Suppressor macrophage (primary cell): Measurements from ENCODE around the gene CXXC1.
A peak's percentile ranks its signal among the peaks of the same experiment; 100 is the strongest.
"Not testable (repeated sequence)": the region's sequence is repeated elsewhere in the genome, so short reads cannot be mapped to it uniquely, and the experiment has no call there.

ENCODE experiments used
- DNase-seq, 4 experiments: peaks; one replicate each; pipeline ENCODE4 v3.0.0-alpha.2; 2020 to 2022
- total RNA-seq, 17 experiments: gene quantifications; one replicate each; lab custom pipeline; 2026; ENCODE audit warnings: mixed read lengths in 6 of 17, inconsistent platforms in 3 of 17; lab: John Stamatoyannopoulos, UW

The CXXC1 gene
- total RNA-seq, result 7.3 to 55.6 (median 18.2) reads per million in 17 experiments

- peak; percentile 99 for DNase-seq
Observed at GRCh38 chr18:50287441-50288347, at the start of gene CXXC1. Gene CXXC1, minus strand, starts transcription at chr18:50287692. Its CDS starts 103 bp downstream, at chr18:50287589.

DNA sequence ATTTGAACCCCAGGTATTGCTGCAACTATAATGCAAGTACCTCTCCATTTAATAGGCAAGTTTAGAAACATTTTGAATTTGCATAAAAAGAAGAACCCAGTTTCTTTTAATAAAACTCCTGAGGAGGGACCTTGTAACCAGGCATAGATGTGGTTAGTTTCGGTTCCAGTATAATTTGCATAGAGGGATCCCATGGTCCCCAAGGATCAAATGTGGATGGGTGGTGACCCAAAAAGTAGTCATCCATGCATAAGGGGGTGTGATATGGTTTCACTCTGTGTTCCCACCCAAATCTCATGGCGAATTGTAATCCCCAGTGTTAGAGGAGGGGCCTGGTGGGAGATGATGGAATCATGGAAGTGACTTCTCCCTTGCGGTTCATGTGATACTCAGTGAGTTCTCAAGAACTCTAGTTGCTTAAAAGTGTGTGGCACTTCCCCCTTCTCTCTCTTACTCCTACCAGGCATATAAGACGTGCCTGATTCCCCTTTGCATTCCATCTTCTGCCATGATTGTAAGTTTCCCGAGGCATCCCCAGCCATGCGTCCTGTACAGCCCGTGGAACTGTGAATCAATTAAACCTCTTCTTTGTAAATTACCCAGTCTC lies 47.2 kb upstream of the CXXC1 start:
- no peak for DNase-seq

DNA sequence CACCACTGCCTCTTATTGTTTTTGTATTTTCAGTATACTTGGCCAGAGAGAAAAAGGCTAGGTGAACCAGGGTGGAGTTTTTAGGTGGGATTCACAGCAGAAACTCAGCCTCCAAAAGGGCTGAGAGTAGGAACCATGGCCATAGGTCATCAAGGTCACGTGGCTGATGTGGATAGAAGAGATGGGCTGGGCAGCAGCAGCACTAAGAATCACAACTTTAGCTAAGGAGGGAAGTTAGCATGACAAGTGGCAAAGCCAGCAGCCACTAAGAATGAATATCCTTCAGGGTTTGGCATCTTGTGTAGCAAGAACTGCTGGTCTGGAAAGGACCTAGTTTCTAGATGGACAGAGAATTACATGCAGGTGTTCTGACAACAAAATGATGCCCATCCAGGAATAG lies 44.2 kb upstream of the CXXC1 start:
- no peak for DNase-seq

DNA sequence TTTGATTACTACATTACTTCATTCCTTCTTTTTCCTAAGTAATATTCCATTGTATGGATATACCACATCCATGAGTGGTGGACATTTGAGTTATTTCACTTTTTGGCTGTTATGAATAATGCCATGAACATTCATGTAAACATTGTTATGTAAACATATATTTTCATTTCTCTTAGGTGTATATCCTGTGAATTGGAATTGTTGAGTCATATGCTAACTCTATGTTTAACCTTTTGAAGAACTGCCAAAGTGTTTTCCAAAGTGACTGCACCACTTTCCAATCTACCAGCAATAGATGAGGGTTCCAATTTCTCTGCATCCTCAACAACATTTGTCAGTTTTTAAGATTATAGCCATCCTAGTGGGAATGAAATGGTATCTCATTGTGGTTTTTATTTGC lies 42.7 kb upstream of the CXXC1 start:
- no peak for DNase-seq

- no peak for DNase-seq
Observed at GRCh38 chr18:50327983-50328382, 40.5 kb upstream of the CXXC1 start.

DNA sequence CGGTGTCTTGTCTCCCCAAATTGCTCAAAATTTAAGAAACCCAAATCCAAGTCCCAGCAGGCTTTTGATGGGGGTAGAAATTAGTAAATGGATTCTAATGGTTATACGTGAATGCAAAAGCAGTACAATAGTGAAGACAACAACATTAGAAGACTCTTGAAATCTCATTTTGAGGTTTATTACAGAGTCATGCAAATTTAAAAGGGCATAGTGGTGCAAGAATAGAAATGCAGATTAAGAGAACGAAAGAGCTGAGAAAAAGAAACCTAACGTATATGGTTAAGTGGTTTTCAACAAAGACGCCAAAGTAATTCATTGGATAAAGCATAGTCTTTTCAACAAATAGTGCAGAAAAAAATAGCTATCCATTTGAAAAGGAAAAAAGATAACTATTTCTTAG lies 33.2 kb upstream of the CXXC1 start:
- DNase-seq, result no peak

GRCh38 chr18:50315100-50315871 lies 27.8 kb upstream of the CXXC1 start:
- DNase-seq, result no peak

GRCh38 chr18:50313873-50314460 lies 26.5 kb upstream of the CXXC1 start:
- no peak for DNase-seq

GRCh38 chr18:50313031-50313607 lies 25.6 kb upstream of the CXXC1 start:
- DNase-seq, result peak in 3 of 4 experiments; percentile 33 to 43 (median 41)

DNA sequence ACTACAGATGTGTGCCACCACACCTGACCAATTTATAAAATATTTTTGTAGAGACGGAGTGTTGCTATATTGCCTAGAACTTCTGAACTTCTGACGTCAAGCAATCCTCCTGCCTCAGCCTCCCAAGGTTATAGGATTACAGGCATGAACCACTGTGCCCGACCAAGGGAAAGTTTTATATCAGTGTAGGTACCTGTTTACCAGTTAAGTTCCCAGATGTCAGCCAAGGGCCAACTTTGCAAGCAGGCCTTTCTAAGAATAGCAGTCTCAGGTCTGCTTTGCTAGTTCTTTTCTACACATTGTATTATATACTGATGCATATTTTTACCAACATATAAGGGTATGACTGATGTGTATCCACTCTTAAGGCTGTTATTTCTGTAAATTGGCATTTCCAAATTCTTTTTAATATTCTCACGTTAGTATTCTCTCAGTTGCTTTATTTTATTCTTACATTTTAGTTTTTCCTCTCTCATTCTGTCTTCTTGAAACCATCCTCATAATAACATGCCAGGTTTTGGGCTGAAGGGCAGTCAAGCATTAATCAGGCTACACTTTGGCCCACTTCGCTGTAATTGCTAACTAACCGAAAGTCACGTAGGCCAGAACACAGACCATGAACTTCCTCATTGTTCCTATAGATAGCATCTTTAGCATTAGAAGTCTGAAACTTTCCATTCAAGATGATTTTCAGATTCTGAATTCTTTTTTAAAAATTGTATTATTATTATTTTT lies 25.0 kb upstream of the CXXC1 start:
- no peak for DNase-seq

DNA sequence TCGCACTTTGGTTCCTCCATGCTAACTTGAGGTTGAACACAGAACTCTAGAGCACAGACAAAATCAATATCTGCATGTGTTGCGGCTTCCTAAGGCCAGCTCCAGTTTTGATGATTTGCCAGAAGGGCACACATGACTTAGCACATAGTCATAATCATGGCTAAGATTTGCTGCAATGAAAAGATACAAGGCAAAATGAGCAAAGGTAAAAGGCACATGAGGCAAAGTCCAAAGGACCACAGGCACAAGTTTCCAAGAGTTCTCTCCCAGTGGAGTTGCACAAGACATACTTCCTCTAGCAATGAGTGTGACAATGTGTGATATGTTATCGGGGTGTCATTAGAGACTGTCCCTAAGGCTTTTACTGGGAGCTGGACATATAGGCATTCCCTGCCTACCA lies 24.2 kb upstream of the CXXC1 start:
- DNase-seq, result peak in 3 of 4 experiments; percentile 12 to 20 (median 19)

DNA sequence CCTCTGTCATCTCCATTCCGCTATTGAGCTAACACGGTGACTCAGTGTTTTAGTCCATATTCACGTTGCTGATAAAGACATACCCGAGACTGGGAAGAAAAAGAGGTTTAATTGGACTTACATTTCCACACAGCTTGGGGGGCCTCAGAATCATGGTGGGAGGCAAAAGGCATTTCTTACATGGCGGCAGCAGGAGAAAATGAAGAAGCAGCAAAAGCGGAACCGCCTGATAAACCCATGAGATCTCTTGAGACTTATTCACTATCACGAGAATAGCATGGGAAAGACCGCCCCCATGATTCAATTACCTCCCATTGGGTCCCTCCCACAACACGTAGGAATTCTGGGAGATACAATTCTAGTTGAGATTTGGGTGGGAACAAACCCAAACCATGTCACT lies 22.6 kb upstream of the CXXC1 start:
- DNase-seq, result no peak

GRCh38 chr18:50308851-50309250 lies 21.4 kb upstream of the CXXC1 start:
- DNase-seq, result not testable (repeated sequence)

- DNase-seq, result peak; percentile 95 to 99 (median 98)
Observed at GRCh38 chr18:50307738-50308470, 20.4 kb upstream of the CXXC1 start.

GRCh38 chr18:50307400-50307737 lies 19.9 kb upstream of the CXXC1 start:
- DNase-seq, result no peak

- DNase-seq, result no peak
Observed at GRCh38 chr18:50306944-50307343, 19.5 kb upstream of the CXXC1 start.

DNA sequence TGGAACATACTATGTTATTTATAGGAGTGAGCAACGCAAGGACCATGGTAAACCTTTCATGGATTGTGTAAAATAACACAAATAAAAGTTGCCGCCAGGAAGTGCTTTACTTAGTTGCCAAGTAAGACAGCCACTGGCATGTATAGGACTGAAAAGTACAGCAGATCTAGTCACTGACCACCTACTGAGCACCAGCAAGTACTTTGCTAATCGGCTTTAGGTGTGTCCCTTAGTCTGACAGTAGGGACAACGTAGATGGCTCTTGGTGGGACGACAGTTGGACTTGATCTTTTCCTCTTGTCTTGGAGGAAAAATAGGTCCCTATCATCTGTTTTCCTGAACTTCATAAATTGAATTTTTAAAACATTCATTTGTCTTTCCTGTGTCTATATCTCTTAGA lies 13.6 kb upstream of the CXXC1 start:
- DNase-seq, result no peak

DNA sequence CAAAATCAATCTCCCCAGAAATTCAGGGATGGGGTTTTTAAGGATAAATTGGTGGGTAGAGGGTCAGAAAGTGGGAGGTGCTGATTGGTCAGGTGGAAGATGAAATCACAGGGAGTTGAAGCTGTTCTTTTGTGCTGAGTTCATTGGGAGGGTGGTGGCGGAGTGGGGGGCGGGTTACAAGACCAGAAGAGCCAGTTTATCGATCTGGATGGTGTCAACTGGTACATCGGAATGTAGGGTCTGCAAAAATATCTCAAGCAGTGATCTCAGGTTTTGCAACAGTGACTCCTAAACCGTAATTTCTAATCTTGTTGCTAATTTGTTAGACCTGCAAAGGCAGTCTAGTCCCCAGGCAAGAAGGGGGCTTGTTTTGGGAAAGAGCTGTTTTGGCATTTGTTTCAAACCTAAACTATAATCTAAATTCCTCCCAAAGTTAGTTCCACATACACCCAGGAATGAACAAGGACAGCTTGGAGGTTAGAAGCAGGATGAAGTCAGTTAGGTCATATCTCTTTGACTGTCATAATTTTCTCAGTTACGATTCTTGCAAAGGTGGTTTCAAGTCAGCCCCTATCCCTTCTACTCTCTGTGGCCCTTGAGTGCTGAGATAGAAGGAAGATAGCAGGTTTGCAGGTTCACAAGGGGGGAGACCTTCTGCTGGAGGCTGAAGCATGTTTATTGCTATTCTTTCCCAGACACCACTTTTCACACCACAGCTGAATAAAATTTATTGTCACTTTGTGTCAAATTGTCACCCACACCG lies 12.3 kb upstream of the CXXC1 start:
- no peak for DNase-seq

DNA sequence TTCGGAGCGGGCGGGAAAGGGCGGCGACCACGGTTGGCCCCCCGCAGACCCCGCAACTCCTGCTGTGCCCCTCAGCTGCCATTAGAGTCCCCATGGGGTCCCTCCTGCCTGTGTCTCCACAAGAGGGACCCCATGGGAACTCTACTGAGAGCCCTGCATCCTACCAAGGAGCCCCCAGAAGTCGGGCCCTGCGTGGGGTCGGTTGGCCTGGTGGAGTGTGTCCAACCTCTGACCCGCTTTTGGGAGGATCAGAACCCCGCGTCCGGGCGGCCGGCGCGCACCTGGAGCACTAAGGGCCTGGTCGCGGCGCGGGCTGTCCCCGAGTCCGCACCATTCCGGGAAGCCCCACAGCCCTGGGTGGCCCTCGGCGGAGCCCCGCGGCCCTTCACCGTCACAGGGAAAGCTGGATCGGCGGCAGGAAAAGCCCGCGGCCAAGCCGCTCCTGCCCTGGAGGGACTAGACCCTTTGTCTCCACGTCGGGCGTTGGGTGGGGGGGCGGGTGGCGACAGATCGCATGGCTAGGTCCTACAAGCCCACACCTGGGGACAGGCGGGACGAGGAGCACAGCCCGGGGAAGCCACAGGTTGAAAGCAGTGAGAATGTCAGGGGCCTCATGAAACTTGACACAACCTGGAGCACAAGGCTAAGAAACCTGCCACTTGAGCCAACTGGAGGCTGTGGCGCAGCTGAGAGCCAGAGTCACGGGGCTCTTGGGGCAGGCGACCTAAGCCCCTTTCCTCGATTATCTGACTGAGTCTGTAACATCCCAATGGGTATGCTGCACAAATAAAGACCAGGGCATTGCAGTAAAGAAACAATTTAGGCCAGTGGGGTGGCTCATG lies 11.2 kb upstream of the CXXC1 start:
- no peak for DNase-seq
